GM23248 (cell line): ENCODE measurements around the gene TCF7L2.

ENCODE experiments used
- EZH2 ChIP-seq: fragments of 200-600 bp; sonication (generic); IDR thresholded peaks from 2 replicates; pipeline ENCODE4 v1.6.1; 2018; ENCODE audit warnings: antibody characterized with exemption, mild to moderate bottlenecking; ENCODE audit not compliant: insufficient read depth, poor library complexity, severe bottlenecking
- EZH2phosphoT487 ChIP-seq: fragments of 200-600 bp; sonication (generic); IDR thresholded peaks from 2 replicates; pipeline ENCODE4 v1.6.1; 2018; ENCODE audit warnings: antibody characterized with exemption, moderate library complexity, mild to moderate bottlenecking, low read depth; ENCODE audit not compliant: insufficient read depth

GRCh38 chr10:113113918-113114317 lies 163.9 kb downstream of the TCF7L2 start:
- TF ChIP-seq EZH2 (no peak), EZH2phosphoT487 (no peak)
